Measurements from ENCODE around the gene NAALADL2.

The NAALADL2 gene

GRCh38 chr3:174960898-174961297 lies 101.8 kb downstream of the NAALADL2 start:
- DNase-seq (ENCODE audit: low read depth in 3 of 3): no peak

- DNase-seq (ENCODE audit: low read depth in 3 of 3): no peak
Measured at GRCh38 chr3:174973465-174973864, 114.3 kb downstream of the NAALADL2 start.

- no peak for DNase-seq (ENCODE audit: low read depth in 3 of 3)
Measured at GRCh38 chr3:174986685-174987084, 127.6 kb downstream of the NAALADL2 start.

GRCh38 chr3:175001091-175001490 lies 142.0 kb downstream of the NAALADL2 start:
- no peak for DNase-seq (ENCODE audit: low read depth in 3 of 3)

- no peak for DNase-seq (ENCODE audit: low read depth in 3 of 3)
Measured at GRCh38 chr3:175002732-175003143, 143.6 kb downstream of the NAALADL2 start.

GRCh38 chr3:175003590-175003989 lies 144.5 kb downstream of the NAALADL2 start:
- DNase-seq (ENCODE audit: low read depth in 3 of 3): no peak

- DNase-seq (ENCODE audit: low read depth in 3 of 3): no peak
Measured at GRCh38 chr3:175005193-175005592, 146.1 kb downstream of the NAALADL2 start.

GRCh38 chr3:175005881-175006280 lies 146.7 kb downstream of the NAALADL2 start:
- DNase-seq (ENCODE audit: low read depth in 3 of 3): no peak

- no peak for DNase-seq (ENCODE audit: low read depth in 3 of 3)
Measured at GRCh38 chr3:175007306-175007705, 148.2 kb downstream of the NAALADL2 start.

- no peak for DNase-seq (ENCODE audit: low read depth in 3 of 3)
Measured at GRCh38 chr3:175009295-175009694, 150.2 kb downstream of the NAALADL2 start.

- no peak for DNase-seq (ENCODE audit: low read depth in 3 of 3)
Measured at GRCh38 chr3:175015056-175015635, 156.0 kb downstream of the NAALADL2 start.

GRCh38 chr3:175018946-175019727 lies 160.0 kb downstream of the NAALADL2 start:
- DNase-seq (ENCODE audit: low read depth in 3 of 3): no peak

GRCh38 chr3:175020101-175020500 lies 161.0 kb downstream of the NAALADL2 start:
- DNase-seq (ENCODE audit: low read depth in 3 of 3): no peak

GRCh38 chr3:175029828-175030227 lies 170.7 kb downstream of the NAALADL2 start:
- no peak for DNase-seq (ENCODE audit: low read depth in 3 of 3)

GRCh38 chr3:175039875-175040274 lies 180.7 kb downstream of the NAALADL2 start:
- DNase-seq (ENCODE audit: low read depth in 3 of 3): no peak

- DNase-seq (ENCODE audit: low read depth in 3 of 3): no peak
Measured at GRCh38 chr3:175041369-175041768, 182.2 kb downstream of the NAALADL2 start.

GRCh38 chr3:175046601-175047000 lies 187.5 kb downstream of the NAALADL2 start:
- DNase-seq (ENCODE audit: low read depth in 3 of 3): no peak

GRCh38 chr3:175047786-175048185 lies 188.7 kb downstream of the NAALADL2 start:
- DNase-seq (ENCODE audit: low read depth in 3 of 3): no peak

GRCh38 chr3:175057401-175057800 lies 198.3 kb downstream of the NAALADL2 start:
- DNase-seq (ENCODE audit: low read depth in 3 of 3): no peak

- DNase-seq (ENCODE audit: low read depth in 3 of 3): no peak
Measured at GRCh38 chr3:175059788-175060187, 200.7 kb downstream of the NAALADL2 start.

- DNase-seq (ENCODE audit: low read depth in 3 of 3): no peak
Measured at GRCh38 chr3:175065497-175065896, 206.4 kb downstream of the NAALADL2 start.

- no peak for DNase-seq (ENCODE audit: low read depth in 3 of 3)
Measured at GRCh38 chr3:175066617-175067415, 207.7 kb downstream of the NAALADL2 start.

GRCh38 chr3:175068587-175068986 lies 209.5 kb downstream of the NAALADL2 start:
- no peak for DNase-seq (ENCODE audit: low read depth in 3 of 3)

Data from stimulated activated CD4-positive, alpha-beta T cell treated with anti-CD3 and anti-CD28 coated beads, TNF-alpha, amount 100 ng/mL, for 4 hours (primary cell).